Measurements from ENCODE around the gene SLC30A3. TPM values are rescaled to one million over a fixed set of nuclear protein-coding genes. Genes with fewer than 3 reads are reported as not detected.

SLC30A3 gene
- total RNA-seq, 1 donor from 2014 or later, result 0.16 TPM

DNA sequence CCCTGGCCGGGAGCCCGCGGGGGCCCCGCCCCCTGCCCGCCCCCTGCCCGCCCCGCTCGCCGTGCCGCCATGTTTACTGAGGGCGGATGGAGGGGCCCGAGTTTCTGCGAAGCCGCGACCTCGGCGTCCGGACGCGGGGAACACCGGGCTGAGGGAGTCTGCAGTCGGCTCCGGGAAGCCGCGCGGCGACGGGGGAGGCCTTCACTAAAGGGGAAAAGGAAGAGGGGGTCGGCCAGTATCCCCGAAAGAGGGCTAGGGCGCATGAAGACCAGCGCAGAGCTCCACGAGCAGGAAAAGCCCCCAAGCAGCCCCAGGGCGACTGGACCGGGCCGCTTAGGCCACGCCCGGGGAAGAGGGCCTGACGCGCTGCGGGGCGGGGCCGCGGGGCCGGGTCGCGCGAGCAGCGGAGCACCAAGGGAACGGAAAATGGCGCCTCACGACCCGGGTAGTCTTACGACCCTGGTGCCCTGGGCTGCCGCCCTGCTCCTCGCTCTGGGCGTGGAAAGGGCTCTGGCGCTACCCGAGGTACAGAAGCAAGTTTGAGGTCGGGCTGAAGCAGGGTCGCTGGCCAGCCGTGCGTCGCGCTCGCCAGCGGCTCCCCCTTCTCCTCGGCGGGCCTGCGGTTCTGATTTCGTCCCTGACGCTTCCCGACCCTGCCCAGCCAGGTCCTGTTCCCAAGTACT lies 50.8 kb downstream of the SLC30A3 start, which contains the start of the genes ATRAID and SLC5A6:
ATRAID (plus strand) TSS at position 99 of the 683 bp plus-strand sequence; CDS start at position 427, 328 bp downstream.
SLC5A6 (minus strand) TSS at position 326 of the 683 bp plus-strand sequence. CDS start 4,618 bp downstream, outside the sequence.
- DNase-seq (ENCODE audit: low read depth), result peak; percentile 76

DNA sequence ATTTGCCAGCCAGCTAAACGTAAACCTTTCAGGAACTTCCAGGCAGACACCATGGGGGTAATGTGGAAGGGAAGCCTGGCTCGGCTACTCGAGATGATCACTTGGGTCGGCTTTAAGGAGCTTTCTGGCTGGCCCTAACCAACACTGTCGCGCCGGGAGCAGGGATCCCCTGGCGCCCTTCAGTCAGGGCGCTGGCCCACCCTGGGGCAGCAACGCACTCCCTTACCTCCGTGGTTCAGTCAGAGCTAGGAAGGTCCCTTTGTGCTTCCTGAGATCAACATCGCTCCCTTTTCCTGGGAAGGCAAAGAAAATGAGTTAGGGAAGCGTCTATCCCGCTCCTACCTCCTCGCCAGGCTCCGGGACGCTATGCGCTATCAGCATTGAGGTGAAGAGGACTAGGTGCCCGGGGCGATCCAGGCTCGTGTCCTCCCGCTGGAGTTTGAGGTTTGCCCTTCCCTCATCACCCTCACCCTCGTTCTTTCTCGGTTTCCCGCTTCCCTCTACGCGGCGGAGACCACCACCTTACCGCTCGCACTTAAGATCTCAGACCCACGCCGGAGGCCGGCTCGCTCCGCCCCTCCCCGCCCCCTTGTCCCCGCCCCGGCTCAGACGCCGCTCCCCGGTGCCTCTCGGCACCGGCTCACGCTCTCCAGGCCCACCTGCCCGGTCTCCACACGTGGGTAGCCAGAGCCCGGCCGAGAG lies 51.5 kb downstream of the SLC30A3 start:
- Mint-ChIP-seq H3K27ac (ENCODE audit: unreplicated experiment) (peak overlapping the region; percentile 69), H3K4me3 (ENCODE audit: unreplicated experiment) (peak overlapping the region; percentile 91), H3K27me3 (ENCODE audit: low read depth, unreplicated experiment) (no peaks in the 10 kb centered on the region), H3K4me1 (ENCODE audit: low read depth, unreplicated experiment) (peaks cover 20% of the 10 kb centered on the region), H3K9me3 (ENCODE audit: unreplicated experiment) (no peaks in the 10 kb centered on the region), H3K36me3 (ENCODE audit: low read depth, unreplicated experiment) (peaks cover 17% of the 10 kb centered on the region)
- Histone ChIP-seq H3K79me2 (ENCODE audit: insufficient read depth, low read length) (peaks cover 17% of the 10 kb centered on the region), H3K9ac (ENCODE audit: low read length) (peak overlapping the region; percentile 93), H3K27ac (ENCODE audit: low read depth, low read length) (peak overlapping the region; percentile 24), H3K9me3 (ENCODE audit: insufficient read depth, low read depth, low read length) (no peaks in the 10 kb centered on the region), H2AFZ (ENCODE audit: low read depth, low read length) (peak overlapping the region; percentile 85), H4K20me1 (ENCODE audit: insufficient read depth, low read length) (peaks cover 9% of the 10 kb centered on the region), H3K4me3 (ENCODE audit: insufficient read depth, low read depth, low read length) (peak overlapping the region; percentile 80), H3K4me1 (ENCODE audit: insufficient read depth, low read length) (peaks cover 12% of the 10 kb centered on the region), H3K36me3 (ENCODE audit: insufficient read depth, low read length) (peaks cover 21% of the 10 kb centered on the region), H3K4me2 (ENCODE audit: low read length) (peak overlapping the region; percentile 90), H3K27me3 (ENCODE audit: insufficient read depth, low read length) (no peaks in the 10 kb centered on the region)
- FAIRE-seq (no peak), DNase-seq (ENCODE audit: low read depth) (no peak)
- TF ChIP-seq, protein P1, sequence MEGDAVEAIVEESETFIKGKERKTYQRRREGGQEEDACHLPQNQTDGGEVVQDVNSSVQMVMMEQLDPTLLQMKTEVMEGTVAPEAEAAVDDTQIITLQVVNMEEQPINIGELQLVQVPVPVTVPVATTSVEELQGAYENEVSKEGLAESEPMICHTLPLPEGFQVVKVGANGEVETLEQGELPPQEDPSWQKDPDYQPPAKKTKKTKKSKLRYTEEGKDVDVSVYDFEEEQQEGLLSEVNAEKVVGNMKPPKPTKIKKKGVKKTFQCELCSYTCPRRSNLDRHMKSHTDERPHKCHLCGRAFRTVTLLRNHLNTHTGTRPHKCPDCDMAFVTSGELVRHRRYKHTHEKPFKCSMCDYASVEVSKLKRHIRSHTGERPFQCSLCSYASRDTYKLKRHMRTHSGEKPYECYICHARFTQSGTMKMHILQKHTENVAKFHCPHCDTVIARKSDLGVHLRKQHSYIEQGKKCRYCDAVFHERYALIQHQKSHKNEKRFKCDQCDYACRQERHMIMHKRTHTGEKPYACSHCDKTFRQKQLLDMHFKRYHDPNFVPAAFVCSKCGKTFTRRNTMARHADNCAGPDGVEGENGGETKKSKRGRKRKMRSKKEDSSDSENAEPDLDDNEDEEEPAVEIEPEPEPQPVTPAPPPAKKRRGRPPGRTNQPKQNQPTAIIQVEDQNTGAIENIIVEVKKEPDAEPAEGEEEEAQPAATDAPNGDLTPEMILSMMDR (IDR thresholded peaks at IDR 0.05; ENCODE audit: insufficient read depth, low read depth, low read length), result no peak
- no peak for TF ChIP-seq EZH2 (IDR thresholded peaks at IDR 0.05; ENCODE audit: insufficient read depth, low read length)

More for the DNA sequence above, 50.8 kb downstream of the SLC30A3 start, which contains the start of the genes ATRAID and SLC5A6:
- peak within 1 kb of the TSS; percentile 94 for H2AFZ ChIP-seq (ENCODE audit: low read depth, low read length)
- H3K4me2 ChIP-seq (ENCODE audit: low read length), result peak within 1 kb of the TSS; percentile 90
- Mint-ChIP-seq H3K27ac (ENCODE audit: unreplicated experiment) (peak within 1 kb of the TSS; percentile 99), H3K36me3 (ENCODE audit: low read depth, unreplicated experiment) (peaks cover 13% of the 10 kb centered on the region), H3K4me3 (ENCODE audit: unreplicated experiment) (peak within 1 kb of the TSS; percentile 95), H3K27me3 (ENCODE audit: low read depth, unreplicated experiment) (no peaks in the 10 kb centered on the region), H3K9me3 (ENCODE audit: unreplicated experiment) (no peaks in the 10 kb centered on the region), H3K4me1 (ENCODE audit: low read depth, unreplicated experiment) (peaks cover 23% of the 10 kb centered on the region)
- peak within 1 kb of the TSS; percentile 80 for H3K4me3 ChIP-seq (ENCODE audit: insufficient read depth, low read depth, low read length)
- no peaks in the 10 kb centered on the region for H3K27me3 ChIP-seq (ENCODE audit: insufficient read depth, low read length)
- H3K4me1 ChIP-seq (ENCODE audit: insufficient read depth, low read length), result peaks cover 15% of the 10 kb centered on the region
- peaks cover 3% of the 10 kb centered on the region for H4K20me1 ChIP-seq (ENCODE audit: insufficient read depth, low read length)
- H3K27ac ChIP-seq (ENCODE audit: low read depth, low read length), result peak within 1 kb of the TSS; percentile 92
- H3K9me3 ChIP-seq (ENCODE audit: insufficient read depth, low read depth, low read length), result no peaks in the 10 kb centered on the region
- H3K9ac ChIP-seq (ENCODE audit: low read length), result peak within 1 kb of the TSS; percentile 93
- TF ChIP-seq, protein P1 (IDR thresholded peaks at IDR 0.05; ENCODE audit: insufficient read depth, low read depth, low read length), result no peak
- no peak for TF ChIP-seq EZH2 (IDR thresholded peaks at IDR 0.05; ENCODE audit: insufficient read depth, low read length)
- FAIRE-seq, result no peak
- peaks cover 16% of the 10 kb centered on the region for H3K36me3 ChIP-seq (ENCODE audit: insufficient read depth, low read length)
- H3K79me2 ChIP-seq (ENCODE audit: insufficient read depth, low read length), result peaks cover 21% of the 10 kb centered on the region
